ENCODE measurements around the gene LGI2. TPM values are rescaled to one million over a fixed set of nuclear protein-coding genes. Genes with fewer than 3 reads are reported as not detected.

Gene LGI2, protein sequence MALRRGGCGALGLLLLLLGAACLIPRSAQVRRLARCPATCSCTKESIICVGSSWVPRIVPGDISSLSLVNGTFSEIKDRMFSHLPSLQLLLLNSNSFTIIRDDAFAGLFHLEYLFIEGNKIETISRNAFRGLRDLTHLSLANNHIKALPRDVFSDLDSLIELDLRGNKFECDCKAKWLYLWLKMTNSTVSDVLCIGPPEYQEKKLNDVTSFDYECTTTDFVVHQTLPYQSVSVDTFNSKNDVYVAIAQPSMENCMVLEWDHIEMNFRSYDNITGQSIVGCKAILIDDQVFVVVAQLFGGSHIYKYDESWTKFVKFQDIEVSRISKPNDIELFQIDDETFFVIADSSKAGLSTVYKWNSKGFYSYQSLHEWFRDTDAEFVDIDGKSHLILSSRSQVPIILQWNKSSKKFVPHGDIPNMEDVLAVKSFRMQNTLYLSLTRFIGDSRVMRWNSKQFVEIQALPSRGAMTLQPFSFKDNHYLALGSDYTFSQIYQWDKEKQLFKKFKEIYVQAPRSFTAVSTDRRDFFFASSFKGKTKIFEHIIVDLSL
- not detected in 2 replicates for total RNA-seq

DNA sequence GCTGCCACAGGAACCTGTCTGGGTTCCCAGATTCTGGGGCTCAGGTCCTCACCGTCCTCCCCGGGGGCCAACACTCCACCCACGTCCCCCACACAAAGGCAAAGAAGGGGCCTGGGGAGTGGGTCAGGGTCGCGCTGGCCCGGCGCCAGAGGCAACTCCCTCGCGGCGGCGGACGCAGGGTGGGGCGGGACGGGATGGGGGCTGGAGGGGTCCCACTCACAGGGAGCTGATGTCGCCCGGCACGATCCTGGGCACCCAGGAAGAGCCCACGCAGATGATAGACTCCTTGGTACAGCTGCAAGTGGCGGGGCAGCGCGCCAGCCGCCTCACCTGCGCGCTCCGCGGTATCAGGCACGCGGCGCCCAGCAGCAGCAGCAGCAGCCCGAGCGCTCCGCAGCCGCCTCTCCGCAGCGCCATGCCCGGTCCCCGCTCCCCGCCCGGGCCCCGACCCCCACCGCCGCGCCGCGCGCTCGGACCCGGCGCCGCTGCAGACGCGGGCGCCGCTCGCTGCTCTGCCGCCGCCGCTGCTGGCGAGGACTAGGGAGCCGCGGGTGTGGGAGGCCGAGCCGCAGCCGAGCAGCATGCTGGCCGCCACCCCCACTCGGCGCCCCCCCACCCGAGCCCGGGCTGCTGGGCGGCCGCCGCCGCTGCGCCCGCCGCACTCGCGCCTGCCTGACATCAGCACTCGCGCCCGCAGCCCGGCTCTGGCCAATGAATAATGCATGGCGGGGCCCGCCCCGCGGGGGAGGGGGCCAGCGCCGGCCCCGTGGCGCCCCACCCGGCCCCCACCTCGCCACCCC is at the start of gene LGI2:
TSS of gene LGI2 (minus strand) at position 670 of the 800 bp plus-strand sequence. CDS start at position 417, 253 bp downstream.

Other genes starting within 250 kb of the LGI2 start
- not detected in 2 replicates for gene SOD3, start 235.4 kb downstream of the LGI2 start, total RNA-seq
- 12.1 and 13.4 TPM in 2 replicates for gene CCDC149, start 117.9 kb downstream of the LGI2 start, total RNA-seq
- gene SEPSECS, start 129.5 kb upstream of the LGI2 start, total RNA-seq = 7.2 and 8.5 TPM in 2 replicates
- gene PI4K2B, start 203.1 kb upstream of the LGI2 start, total RNA-seq = 18.3 and 31.0 TPM in 2 replicates